Measurements from ENCODE around the gene HMG20A.

Gene HMG20A

GRCh38 chr15:77419836-77420609, 665 bp upstream of the HMG20A start, which contains the start of gene PEAK1:
PEAK1 (minus strand) TSS chr15:77420104; CDS start chr15:77181926, 238,178 bp downstream.
- DNase-seq (ENCODE audit: extremely low spot score) = peak; percentile 98
- POLR2A ChIA-PET = interaction anchor here (0.7 to 1.4 kb wide), 4 partner anchors 10 to 123 kb away, joined by 3 to 5 read pairs (median 4); no protein-coding TSS in a partner anchor
- CTCF ChIA-PET = interaction anchor here (0.7 to 1.5 kb wide), 2 partner anchors 123 to 779 kb away, joined by 3 to 7 read pairs; no protein-coding TSS in a partner anchor
- TF ChIP-seq ZNF384 (IDR thresholded peaks at IDR 0.05) (no peak), CTBP1 (IDR thresholded peaks at IDR 0.05; ENCODE audit: borderline replicate concordance) (no peak), FOXM1 (IDR thresholded peaks at IDR 0.05; ENCODE audit: borderline replicate concordance) (no peak), SP1 (IDR thresholded peaks at IDR 0.05) (no peak), HDGF (IDR thresholded peaks at IDR 0.05; ENCODE audit: borderline replicate concordance) (no peak), ARNT (IDR thresholded peaks at IDR 0.05) (no peak), ELF4 (IDR thresholded peaks at IDR 0.05) (0 out of 2 replicates have a peak, but pooled peaks have one; percentile 21)
- TF ChIP-seq, protein P1, sequence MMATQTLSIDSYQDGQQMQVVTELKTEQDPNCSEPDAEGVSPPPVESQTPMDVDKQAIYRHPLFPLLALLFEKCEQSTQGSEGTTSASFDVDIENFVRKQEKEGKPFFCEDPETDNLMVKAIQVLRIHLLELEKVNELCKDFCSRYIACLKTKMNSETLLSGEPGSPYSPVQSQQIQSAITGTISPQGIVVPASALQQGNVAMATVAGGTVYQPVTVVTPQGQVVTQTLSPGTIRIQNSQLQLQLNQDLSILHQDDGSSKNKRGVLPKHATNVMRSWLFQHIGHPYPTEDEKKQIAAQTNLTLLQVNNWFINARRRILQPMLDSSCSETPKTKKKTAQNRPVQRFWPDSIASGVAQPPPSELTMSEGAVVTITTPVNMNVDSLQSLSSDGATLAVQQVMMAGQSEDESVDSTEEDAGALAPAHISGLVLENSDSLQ (IDR thresholded peaks at IDR 0.05) = no peak

DNA sequence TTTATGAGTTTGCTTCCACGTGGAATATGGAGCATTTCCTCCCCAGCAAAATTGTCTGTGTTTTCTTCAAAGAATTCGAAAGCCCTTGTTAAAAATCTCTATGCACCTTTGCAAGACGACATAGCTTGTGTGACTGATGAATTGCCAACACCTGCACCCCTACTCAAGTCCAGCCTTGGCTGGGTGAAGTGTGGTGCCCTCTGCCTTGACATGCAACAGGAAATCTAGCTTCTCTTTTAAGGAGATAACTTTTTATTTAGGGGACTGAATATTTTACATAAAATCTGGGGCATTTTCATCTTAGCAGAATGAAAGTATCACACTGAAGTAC, 647 bp downstream of the HMG20A start:
- DNase-seq (ENCODE audit: extremely low spot score) = no peak
- no peak for TF ChIP-seq L3MBTL2 (conservative IDR thresholded peaks at IDR 0.05)
- no peak for TF ChIP-seq ELF4 (IDR thresholded peaks at IDR 0.05)
- TF ChIP-seq CTBP1 (IDR thresholded peaks at IDR 0.05; ENCODE audit: borderline replicate concordance) = no peak
- TF ChIP-seq BHLHE40 (IDR thresholded peaks at IDR 0.05; ENCODE audit: borderline replicate concordance) = no peak
- TF ChIP-seq HDGF (IDR thresholded peaks at IDR 0.05; ENCODE audit: borderline replicate concordance) = no peak
- TF ChIP-seq NFRKB (IDR thresholded peaks at IDR 0.05) = no peak
- CTCF ChIA-PET = interaction anchor here (0.6 to 0.9 kb wide), 3 partner anchors 76 to 129 kb away, joined by 3 to 4 read pairs (median 3); no protein-coding TSS in a partner anchor
- POLR2A ChIA-PET = interaction anchor here (0.5 to 1.0 kb wide), 3 partner anchors 67 to 86 kb away, joined by 3 read pairs; no protein-coding TSS in a partner anchor

GRCh38 chr15:77425104-77425503, 4.4 kb downstream of the HMG20A start:
- ChIA-PET CTCF (no interaction called here), POLR2A (no interaction called here)
- no peak for DNase-seq (ENCODE audit: extremely low spot score)
- TF ChIP-seq FOXA1 (IDR thresholded peaks at IDR 0.05) = no peak
- TF ChIP-seq SP1 (IDR thresholded peaks at IDR 0.05) = no peak
- no peak for TF ChIP-seq ZNF384 (IDR thresholded peaks at IDR 0.05)
- no peak for TF ChIP-seq LEF1 (IDR thresholded peaks at IDR 0.05; ENCODE audit: borderline replicate concordance)
- TF ChIP-seq ARNT (IDR thresholded peaks at IDR 0.05) = no peak
- TF ChIP-seq ELF4 (IDR thresholded peaks at IDR 0.05) = no peak
- TF ChIP-seq, protein P1 (IDR thresholded peaks at IDR 0.05) = no peak
- TF ChIP-seq BHLHE40 (IDR thresholded peaks at IDR 0.05; ENCODE audit: borderline replicate concordance) = no peak
- no peak for TF ChIP-seq L3MBTL2 (conservative IDR thresholded peaks at IDR 0.05)

DNA sequence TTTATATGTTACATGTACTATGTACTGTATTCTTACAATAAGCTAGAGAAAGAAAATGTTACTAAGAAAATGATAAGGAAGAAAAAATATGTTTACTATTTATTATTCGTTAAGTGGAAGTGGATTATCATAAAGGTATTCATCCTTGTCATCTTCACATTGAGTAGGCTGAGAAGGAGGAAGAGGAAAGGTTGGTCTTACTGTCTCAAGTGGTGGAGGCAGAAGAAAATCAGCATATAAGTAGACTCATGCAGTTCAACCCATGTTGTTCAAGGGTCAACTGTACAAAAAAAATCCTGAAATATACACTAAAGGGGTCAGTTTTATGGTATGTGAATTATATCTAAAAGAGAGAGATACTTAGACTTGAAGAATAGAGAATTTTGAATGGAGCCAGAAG, 5.7 kb downstream of the HMG20A start:
- POLR2A ChIA-PET = no interaction called here
- no peak for DNase-seq (ENCODE audit: extremely low spot score)
- TF ChIP-seq NFRKB (IDR thresholded peaks at IDR 0.05) = no peak
- CTCF ChIA-PET = no interaction called here

DNA sequence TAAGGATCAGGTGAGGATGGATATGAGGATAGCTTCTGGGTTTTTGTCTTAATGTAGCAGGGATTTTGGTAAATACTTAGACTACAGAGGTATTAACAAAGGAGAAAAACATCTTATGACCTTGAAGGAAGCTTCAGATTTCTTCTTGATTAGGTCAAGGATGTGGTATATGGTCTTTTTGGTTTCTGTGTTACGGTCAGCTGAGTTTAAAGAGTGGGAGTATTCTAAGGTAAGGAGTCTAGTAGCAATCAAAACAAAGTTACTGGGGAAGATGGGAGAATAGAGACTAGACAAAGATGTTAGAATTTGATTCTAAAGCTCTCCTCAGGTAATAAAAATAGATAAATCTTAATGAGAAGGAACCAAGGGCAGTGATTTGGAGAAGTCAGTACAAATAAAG, 6.2 kb downstream of the HMG20A start:
- CTCF ChIA-PET = no interaction called here
- DNase-seq (ENCODE audit: extremely low spot score) = no peak
- TF ChIP-seq FOXM1 (IDR thresholded peaks at IDR 0.05; ENCODE audit: borderline replicate concordance) (no peak), FOXA1 (IDR thresholded peaks at IDR 0.05) (no peak), SUZ12 (IDR thresholded peaks at IDR 0.05) (no peak), BHLHE40 (IDR thresholded peaks at IDR 0.05; ENCODE audit: borderline replicate concordance) (no peak), NFRKB (IDR thresholded peaks at IDR 0.05) (no peak), ELF4 (IDR thresholded peaks at IDR 0.05) (no peak), ZNF384 (IDR thresholded peaks at IDR 0.05) (no peak), FOXK2 (IDR thresholded peaks at IDR 0.05) (no peak)
- POLR2A ChIA-PET = no interaction called here

DNA sequence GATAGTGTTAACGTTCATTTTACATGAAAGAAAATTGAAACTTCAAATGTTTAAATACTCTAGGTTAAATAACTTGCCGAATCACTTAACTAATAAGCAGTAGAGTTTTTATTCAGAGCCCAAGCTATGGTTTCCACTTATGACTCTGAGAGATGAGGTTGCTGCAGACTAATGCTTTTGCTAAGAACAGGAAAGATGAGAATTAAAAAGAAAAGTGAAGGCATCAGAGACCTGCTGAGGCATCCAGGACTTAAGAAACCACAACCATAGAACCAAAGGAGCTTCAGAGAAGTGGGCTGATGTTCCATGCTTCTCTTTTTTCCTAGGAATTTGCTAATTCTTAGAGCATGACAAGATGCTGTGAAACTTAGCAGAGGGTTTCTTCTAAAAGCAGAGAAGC, 9.5 kb downstream of the HMG20A start:
- DNase-seq (ENCODE audit: extremely low spot score) = no peak
- CTCF ChIA-PET = no interaction called here
- TF ChIP-seq ARNT (IDR thresholded peaks at IDR 0.05) (no peak), BHLHE40 (IDR thresholded peaks at IDR 0.05; ENCODE audit: borderline replicate concordance) (no peak), FOXA1 (IDR thresholded peaks at IDR 0.05) (no peak), FOXM1 (IDR thresholded peaks at IDR 0.05; ENCODE audit: borderline replicate concordance) (no peak), SUZ12 (IDR thresholded peaks at IDR 0.05) (no peak), L3MBTL2 (conservative IDR thresholded peaks at IDR 0.05) (no peak), NFRKB (IDR thresholded peaks at IDR 0.05) (no peak), ZNF384 (IDR thresholded peaks at IDR 0.05) (no peak), ELF4 (IDR thresholded peaks at IDR 0.05) (no peak), LEF1 (IDR thresholded peaks at IDR 0.05; ENCODE audit: borderline replicate concordance) (no peak), TARDBP (IDR thresholded peaks at IDR 0.05) (no peak), HDGF (IDR thresholded peaks at IDR 0.05; ENCODE audit: borderline replicate concordance) (no peak), CTBP1 (IDR thresholded peaks at IDR 0.05; ENCODE audit: borderline replicate concordance) (no peak), FOXK2 (IDR thresholded peaks at IDR 0.05) (no peak), SP1 (IDR thresholded peaks at IDR 0.05) (no peak)
- TF ChIP-seq, protein P1 (IDR thresholded peaks at IDR 0.05) = no peak
- POLR2A ChIA-PET = interaction anchor here (1.0 kb wide), 1 partner anchor 10 kb away, joined by 3 read pairs; the partner anchor contains the start of gene HMG20A

Measured in HEK293T (cell line).